HG03439 (cell line): ENCODE measurements around the gene MKNK1.
"Not testable (repeated sequence)": the region's sequence is repeated elsewhere in the genome, so short reads cannot be mapped to it uniquely, and the experiment has no call there.

Experiments used
- ATAC-seq: cut with Tn5 transposase; IDR thresholded peaks from one replicate; pipeline ENCODE4 v1.9.1; 2021; ENCODE audit warnings: mild to moderate bottlenecking, moderate library complexity; ENCODE audit not compliant: unreplicated experiment

The MKNK1 gene

GRCh38 chr1:46603858-46604549, at the start of gene MKNK1:
MKNK1 (minus strand) TSS chr1:46604268; CDS start chr1:46583327, 20,941 bp downstream.
- peak; percentile 95 for ATAC-seq

- ATAC-seq: no peak
Measured at GRCh38 chr1:46653405-46653958, 49.4 kb upstream of the MKNK1 start.

- ATAC-seq: no peak
Measured at GRCh38 chr1:46652321-46653100, 48.4 kb upstream of the MKNK1 start.

GRCh38 chr1:46651152-46651551, 47.1 kb upstream of the MKNK1 start:
- ATAC-seq: not testable (repeated sequence)

- no peak for ATAC-seq
Measured at GRCh38 chr1:46650491-46650890, 46.4 kb upstream of the MKNK1 start.

GRCh38 chr1:46649764-46650163, 45.7 kb upstream of the MKNK1 start:
- no peak for ATAC-seq

GRCh38 chr1:46647611-46648010, 43.5 kb upstream of the MKNK1 start:
- no peak for ATAC-seq

- ATAC-seq: no peak
Measured at GRCh38 chr1:46646844-46647243, 42.8 kb upstream of the MKNK1 start.

- no peak for ATAC-seq
Measured at GRCh38 chr1:46646331-46646730, 42.3 kb upstream of the MKNK1 start.

- no peak for ATAC-seq
Measured at GRCh38 chr1:46645815-46646214, 41.7 kb upstream of the MKNK1 start.

GRCh38 chr1:46643368-46643775, 39.3 kb upstream of the MKNK1 start:
- ATAC-seq: no peak

- ATAC-seq: no peak
Measured at GRCh38 chr1:46642115-46642680, 38.1 kb upstream of the MKNK1 start.

GRCh38 chr1:46639547-46639946, 35.5 kb upstream of the MKNK1 start:
- ATAC-seq: no peak

GRCh38 chr1:46638921-46639320, 34.9 kb upstream of the MKNK1 start:
- ATAC-seq: no peak

- ATAC-seq: no peak
Measured at GRCh38 chr1:46637444-46638083, 33.5 kb upstream of the MKNK1 start.

- no peak for ATAC-seq
Measured at GRCh38 chr1:46635205-46635604, 31.1 kb upstream of the MKNK1 start.

- no peak for ATAC-seq
Measured at GRCh38 chr1:46630719-46631118, 26.7 kb upstream of the MKNK1 start.

- ATAC-seq: no peak
Measured at GRCh38 chr1:46623743-46624644, 19.9 kb upstream of the MKNK1 start.

- ATAC-seq: no peak
Measured at GRCh38 chr1:46622344-46622743, 18.3 kb upstream of the MKNK1 start.

- no peak for ATAC-seq
Measured at GRCh38 chr1:46621930-46622329, 17.9 kb upstream of the MKNK1 start.
